RWPE1 (cell line): ENCODE measurements around the gene SNAPC4.

Source experiments
- CTCF ChIA-PET: fragments of 350-600 bp; sonication (Branson Sonifier 250); formaldehyde crosslinking; extraction: SDS; loops from one replicate; lab custom pipeline; 2021; lab: Yijun Ruan, JAX
- POLR2A ChIA-PET: fragments of 400-600 bp; formaldehyde crosslinking; extraction: SDS; loops from one replicate; lab custom pipeline; 2020; ENCODE audit warnings: antibody characterized with exemption; ENCODE audit not compliant: low non-redundant PET; lab: Yijun Ruan, JAX
- DNase-seq: peaks from one replicate; pipeline ENCODE4 v3.0.0; 2012; ENCODE audit warnings: low spot score
- H3K27ac ChIP-seq: fragments of 450-650 bp; 2 replicates; pipeline ENCODE4 v1.5.1; 2017
- CTCF ChIP-seq: fragments of 450-650 bp; conservative IDR thresholded peaks from 2 replicates; pipeline ENCODE4 v1.5.1; 2017; ENCODE audit warnings: low read depth, mild to moderate bottlenecking

Gene SNAPC4

GRCh38 chr9:136399176-136400037, 563 bp downstream of the SNAPC4 start:
- TF ChIP-seq CTCF = no peak
- peak; percentile 61 for DNase-seq
- CTCF ChIA-PET = interaction anchor here (0.5 to 3.3 kb wide), 5 partner anchors 10 to 330 kb away, joined by 3 to 18 read pairs (median 3); partner anchors contain the start of genes CCDC187, DNLZ, ENTR1 and PMPCA
- H3K27ac ChIP-seq = peak overlapping the region; percentile 79
- POLR2A ChIA-PET = no interaction called here

- ChIA-PET CTCF (interaction anchor here (0.5 to 0.7 kb wide), 2 partner anchors 11 to 24 kb away, joined by 3 read pairs; no protein-coding TSS in a partner anchor), POLR2A (no interaction called here)
- no peak for DNase-seq
- H3K27ac ChIP-seq = peak overlapping the region; percentile 79
- TF ChIP-seq CTCF = no peak
Observed at GRCh38 chr9:136398286-136398685, 1.7 kb downstream of the SNAPC4 start.

GRCh38 chr9:136397643-136398042, 2.3 kb downstream of the SNAPC4 start:
- no peak for DNase-seq
- ChIA-PET POLR2A (no interaction called here), CTCF (interaction anchor here (0.7 to 1.0 kb wide), 3 partner anchors 10 to 34 kb away, joined by 3 read pairs; partner anchors contain the start of gene DNLZ)
- H3K27ac ChIP-seq = peak overlapping the region; percentile 79
- TF ChIP-seq CTCF = no peak

- TF ChIP-seq CTCF = no peak
- DNase-seq = no peak
- ChIA-PET CTCF (interaction anchor here (1.2 kb wide), 2 partner anchors 32 to 84 kb away, joined by 4 read pairs; partner anchors contain the start of gene DNLZ), POLR2A (no interaction called here)
- H3K27ac ChIP-seq = peak overlapping the region; percentile 2; the same call in 1 of the 2 replicates
Observed at GRCh38 chr9:136396219-136396515, 3.8 kb downstream of the SNAPC4 start.

GRCh38 chr9:136395345-136396218, 4.4 kb downstream of the SNAPC4 start:
- POLR2A ChIA-PET = no interaction called here
- TF ChIP-seq CTCF = no peak
- peak overlapping the region; percentile 2; the same call in 1 of the 2 replicates for H3K27ac ChIP-seq
- DNase-seq = no peak
- CTCF ChIA-PET = interaction anchor here (1.2 kb wide), 2 partner anchors 32 to 83 kb away, joined by 4 read pairs; partner anchors contain the start of gene DNLZ

- POLR2A ChIA-PET = no interaction called here
- no peak for TF ChIP-seq CTCF
- CTCF ChIA-PET = interaction anchor here (1.2 kb wide), 1 partner anchor 31 kb away, joined by 4 read pairs; the partner anchor contains the start of gene DNLZ
Observed at GRCh38 chr9:136395020-136395340, 5.0 kb downstream of the SNAPC4 start.

More at GRCh38 chr9:136395020-136395340, 5.0 kb downstream of the SNAPC4 start:
- no peak for DNase-seq
- peak overlapping the region; percentile 2; the same call in 1 of the 2 replicates for H3K27ac ChIP-seq
